ENCODE results near the gene CA4.
"Not testable (repeated sequence)": the region's sequence is repeated elsewhere in the genome, so short reads cannot be mapped to it uniquely, and the experiment has no call there.

Gene CA4

GRCh38 chr17:60149691-60150582 lies at the start of gene CA4:
Gene CA4 (plus strand): TSS chr17:60149973. CDS start chr17:60150035, 62 bp downstream.
- DNase-seq: no peak

GRCh38 chr17:60100577-60100976 lies 49.2 kb upstream of the CA4 start:
- not testable (repeated sequence) for DNase-seq

GRCh38 chr17:60102015-60102631 lies 47.6 kb upstream of the CA4 start:
- not testable (repeated sequence) for DNase-seq

- DNase-seq: no peak
Measured at GRCh38 chr17:60102632-60103096, 47.1 kb upstream of the CA4 start.

GRCh38 chr17:60103957-60104356 lies 45.8 kb upstream of the CA4 start:
- no peak for DNase-seq

- DNase-seq: no peak
Measured at GRCh38 chr17:60106340-60107059, 43.3 kb upstream of the CA4 start.

- no peak for DNase-seq
Measured at GRCh38 chr17:60107526-60108257, 42.1 kb upstream of the CA4 start.

- DNase-seq: not testable (repeated sequence)
Measured at GRCh38 chr17:60108309-60108708, 41.5 kb upstream of the CA4 start.

GRCh38 chr17:60108712-60109111 lies 41.1 kb upstream of the CA4 start:
- DNase-seq: no peak

- DNase-seq: no peak
Measured at GRCh38 chr17:60109161-60109560, 40.6 kb upstream of the CA4 start.

GRCh38 chr17:60110586-60110985 lies 39.2 kb upstream of the CA4 start:
- DNase-seq: no peak

- DNase-seq: not testable (repeated sequence)
Measured at GRCh38 chr17:60111661-60112060, 38.1 kb upstream of the CA4 start.

GRCh38 chr17:60115364-60115763 lies 34.4 kb upstream of the CA4 start:
- not testable (repeated sequence) for DNase-seq

- not testable (repeated sequence) for DNase-seq
Measured at GRCh38 chr17:60116196-60116595, 33.6 kb upstream of the CA4 start.

GRCh38 chr17:60119162-60119561 lies 30.6 kb upstream of the CA4 start:
- not testable (repeated sequence) for DNase-seq

- DNase-seq: not testable (repeated sequence)
Measured at GRCh38 chr17:60119807-60120748, 29.7 kb upstream of the CA4 start.

GRCh38 chr17:60127068-60128064 lies 22.4 kb upstream of the CA4 start:
- DNase-seq: no peak

- no peak for DNase-seq
Measured at GRCh38 chr17:60128171-60128859, 21.5 kb upstream of the CA4 start.

- no peak for DNase-seq
Measured at GRCh38 chr17:60129164-60129563, 20.6 kb upstream of the CA4 start.

- DNase-seq: no peak
Measured at GRCh38 chr17:60130466-60130865, 19.3 kb upstream of the CA4 start.
